ENCODE results near the gene ASCL3.

GRCh38 chr11:8967184-8967583, 24.4 kb upstream of the ASCL3 start:
- TF ChIP-seq EGR1 (IDR thresholded peaks at IDR 0.05) = no peak
- TF ChIP-seq TCF12 (IDR thresholded peaks at IDR 0.05; ENCODE audit: low read depth) = no peak
